GM12878 (cell line): ENCODE results near the gene BAG3. TPM values are rescaled to one million over a fixed set of nuclear protein-coding genes. Genes with fewer than 3 reads are reported as not detected.

Experiments used
- ATAC-seq: fragments of 200-7000 bp; cut with Tn5 transposase; 3 replicates; pipeline ENCODE4 v1.9.1; 2020; ENCODE audit warnings: mild to moderate bottlenecking, moderate library complexity
- BruUV-seq: library from RNA; stranded (reverse); fragments of 400-500 nt; replicated peaks from 2 replicates; lab custom pipeline; 2021; lab: Mats Ljungman, UMichigan
- CTCF ChIA-PET: fragments of 300-600 bp; sonication (Branson Sonifier 250); formaldehyde crosslinking; extraction: SDS; loops from one replicate; lab custom pipeline; 2021; ENCODE audit warnings: inconsistent platforms; lab: Yijun Ruan, JAX
- POLR2A ChIA-PET: fragments of 350-600 bp; formaldehyde crosslinking; extraction: SDS; loops from one replicate; lab custom pipeline; 2021; ENCODE audit warnings: inconsistent platforms; lab: Charles Lee
- RAD21 ChIA-PET: fragments of 300-600 bp; sonication (Branson Sonifier 250); formaldehyde crosslinking; loops from one replicate; lab custom pipeline; 2023; ENCODE audit warnings: antibody characterized with exemption; ENCODE audit not compliant: unreplicated experiment; lab: Charles Lee
- SMC1A ChIA-PET: fragments of 300-600 bp; sonication (Branson Sonifier 250); formaldehyde crosslinking; loops from one replicate; lab custom pipeline; 2023; ENCODE audit not compliant: unreplicated experiment, uncharacterized antibody; lab: Charles Lee
- DNase-seq: peaks from one replicate; pipeline ENCODE4 v3.0.0-alpha.2; 2011; ENCODE audit warnings: low read depth, low spot score
- FAIRE-seq: peaks from 3 replicates; lab custom pipeline; 2011; peaks lifted over from hg19 to GRCh38; lab: Jason Lieb, UNC
- H2AFZ ChIP-seq: 2 replicates; pipeline ENCODE4 v1.6.0; 2011; ENCODE audit warnings: low read depth, low read length, control low read depth; ENCODE audit not compliant: control insufficient read depth
- H3K27ac ChIP-seq: 2 replicates; pipeline ENCODE4 v1.5.1; 2011; ENCODE audit warnings: control low read depth; ENCODE audit not compliant: control insufficient read depth, insufficient read depth
- H3K27me3 ChIP-seq, 2 experiments: replicated peaks in 1 of 2; 2 replicates each; pipeline versions ENCODE4 v1.6.0 to v1.6.1; 2011; ENCODE audit warnings: low read length in 1 of 2; ENCODE audit not compliant: control insufficient read depth in 2 of 2, insufficient read depth in 2 of 2
- H3K36me3 ChIP-seq, 2 experiments: 2 replicates each; pipeline ENCODE4 v1.5.1; 2011; ENCODE audit warnings: low read length in 1 of 2; ENCODE audit not compliant: control insufficient read depth in 2 of 2, insufficient read depth in 2 of 2
- H3K4me1 ChIP-seq: 2 replicates; pipeline ENCODE4 v1.6.1; 2011; ENCODE audit warnings: mild to moderate bottlenecking, low read length, moderate library complexity, mixed read lengths; ENCODE audit not compliant: control insufficient read depth, insufficient read depth
- H3K4me2 ChIP-seq: 2 replicates; pipeline ENCODE4 v1.6.0; 2011; ENCODE audit warnings: control low read depth; ENCODE audit not compliant: control insufficient read depth, insufficient read depth
- H3K4me3 ChIP-seq: fragments of 200-600 bp; sonication (generic); 2 replicates; pipeline ENCODE4 v1.5.1; 2016
- H3K79me2 ChIP-seq: 2 replicates; pipeline ENCODE4 v1.6.0; 2011; ENCODE audit warnings: low read length; ENCODE audit not compliant: control insufficient read depth, insufficient read depth
- H3K9ac ChIP-seq: 2 replicates; pipeline ENCODE4 v1.8.0; 2011; ENCODE audit warnings: low read length, control low read depth, mixed read lengths; ENCODE audit not compliant: control insufficient read depth, insufficient read depth
- H3K9me3 ChIP-seq: replicated peaks from 3 replicates; pipeline ENCODE4 v1.5.1; 2011; ENCODE audit warnings: mild to moderate bottlenecking, low read length; ENCODE audit not compliant: control insufficient read depth, insufficient read depth
- H4K20me1 ChIP-seq: 2 replicates; pipeline ENCODE4 v1.6.0; 2011; ENCODE audit not compliant: control insufficient read depth, insufficient read depth
- BRCA1 ChIP-seq: IDR thresholded peaks from 2 replicates; pipeline ENCODE4 v1.6.1; 2011; ENCODE audit warnings: low read depth, low read length, improper control_type of control experiment
- CHD4 ChIP-seq: fragments of 200-600 bp; sonication (generic); IDR thresholded peaks from 2 replicates; pipeline ENCODE4 v1.6.1; 2016; ENCODE audit warnings: mild to moderate bottlenecking
- CREB1 ChIP-seq: IDR thresholded peaks from 2 replicates; pipeline ENCODE4 v1.6.1; 2012; ENCODE audit warnings: low read depth, mild to moderate bottlenecking, inconsistent platforms
- IRF4 ChIP-seq: IDR thresholded peaks from 2 replicates; pipeline ENCODE4 v1.6.1; 2011; ENCODE audit warnings: low read depth, low read length
- JUNB ChIP-seq: IDR thresholded peaks from 2 replicates; pipeline ENCODE4 v1.6.1; 2016; ENCODE audit warnings: antibody characterized with exemption, mild to moderate bottlenecking
- MEF2B ChIP-seq: fragments of 450-650 bp; IDR thresholded peaks from 2 replicates; pipeline ENCODE4 v1.6.1; 2018; ENCODE audit warnings: mild to moderate bottlenecking, moderate library complexity; ENCODE audit not compliant: partially characterized antibody, poor library complexity, severe bottlenecking
- NBN ChIP-seq: fragments of 450-650 bp; IDR thresholded peaks from 2 replicates; pipeline ENCODE4 v1.6.1; 2016
- NFXL1 ChIP-seq: fragments of 450-650 bp; IDR thresholded peaks from 2 replicates; pipeline ENCODE4 v1.6.1; 2017; ENCODE audit warnings: antibody characterized with exemption, mild to moderate bottlenecking, borderline replicate concordance
- NFYB ChIP-seq: IDR thresholded peaks from 2 replicates; pipeline ENCODE4 v1.6.1; 2011; ENCODE audit warnings: low read depth, mild to moderate bottlenecking, low read length, improper control_type of control experiment, moderate library complexity; ENCODE audit not compliant: insufficient read depth
- RUNX3 ChIP-seq: IDR thresholded peaks from 2 replicates; pipeline ENCODE4 v1.6.1; 2012; ENCODE audit warnings: low read length, inconsistent platforms
- SIX5 ChIP-seq: IDR thresholded peaks from 2 replicates; pipeline ENCODE4 v1.6.1; 2011; ENCODE audit warnings: mild to moderate bottlenecking, low read depth, low read length, moderate library complexity; ENCODE audit not compliant: severe bottlenecking
- STAT1 ChIP-seq: fragments of 450-650 bp; conservative IDR thresholded peaks from 2 replicates; pipeline ENCODE4 v1.6.1; 2014; ENCODE audit warnings: antibody characterized with exemption, mild to moderate bottlenecking
- STAT3 ChIP-seq: IDR thresholded peaks from 2 replicates; pipeline ENCODE4 v1.6.1; 2011; ENCODE audit warnings: low read depth, low read length, improper control_type of control experiment
- TCF12 ChIP-seq: IDR thresholded peaks from 2 replicates; pipeline ENCODE4 v1.6.1; 2011; ENCODE audit warnings: low read depth, mild to moderate bottlenecking, low read length
- WRNIP1 ChIP-seq: IDR thresholded peaks from 2 replicates; pipeline ENCODE4 v1.6.1; 2011; ENCODE audit warnings: low read depth, low read length, improper control_type of control experiment, borderline replicate concordance
- ZSCAN29 ChIP-seq: fragments of 450-650 bp; IDR thresholded peaks from 2 replicates; pipeline ENCODE4 v1.6.1; 2017; ENCODE audit warnings: mild to moderate bottlenecking, moderate library complexity
- WGBS: methylation state at CpG from one replicate; pipeline ENCODE4 v1.1.6; 2016; ENCODE audit warnings: low lambda C conversion rate; ENCODE audit not compliant: insufficient replicate concordance, insufficient coverage; ENCODE audit errors: missing lambda C conversion rate; 5-methylcytosine and 5-hydroxymethylcytosine counted together
- in situ Hi-C: fragments of 300-500 bp; cut with MboI; formaldehyde crosslinking; loops from 9 replicates; pipeline ENCODE4 v1.14.3; 2018; ENCODE audit warnings: mixed read lengths
- intact Hi-C: fragments of 100-400 bp; cut with micrococcal nuclease; formaldehyde crosslinking; loops from one replicate; pipeline ENCODE4 v1.14.2; 2022; ENCODE audit not compliant: unreplicated experiment
- polyA plus RNA-seq, 11 experiments: library from polyadenylated mRNA; depleted of rRNA in 4 of 11; unstranded in 6 of 11; stranded (reverse) in 5 of 11; fragments of >200 nt; fragmentation: Nextera tagmentation in 4 of 11; fragmentation: Illumina TruSeq in 1 of 11; extraction: Ambion mirVana in 4 of 11; extraction: Trizol in 1 of 11; gene quantifications; 1 replicate in 1 of 11; 2 replicates in 10 of 11; pipeline versions ENCODE4 v1.2.1 to v1.2.3, GENCODE V29; 2011 to 2016; ENCODE audit warnings: inconsistent platforms in 2 of 11, missing spikeins in 2 of 11, low read depth in 1 of 11
- total RNA-seq, 4 experiments: library from RNA; depleted of rRNA in 3 of 4; stranded (reverse); fragments of >200 nt in 3 of 4; fragmentation: Illumina TruSeq in 1 of 4; extraction: Trizol in 1 of 4; gene quantifications; 2 replicates each; pipeline versions ENCODE4 v1.2.1 to v1.2.3, GENCODE V29; 2013 to 2021
- TF ChIP-seq, protein P1 (sequence below): IDR thresholded peaks from 2 replicates; pipeline ENCODE4 v1.6.1; 2011; ENCODE audit warnings: borderline replicate concordance, low read depth, mild to moderate bottlenecking, moderate library complexity, low read length; ENCODE audit not compliant: insufficient read depth, poor library complexity, severe bottlenecking
- TF ChIP-seq, protein P2 (sequence below): fragments of 150-350 bp; IDR thresholded peaks from 2 replicates; pipeline ENCODE4 v1.6.1; 2014; ENCODE audit warnings: mild to moderate bottlenecking, low read depth, low read length
- TF ChIP-seq, protein P3 (sequence below): fragments of 450-650 bp; IDR thresholded peaks from 2 replicates; pipeline ENCODE4 v1.6.1; 2018; ENCODE audit warnings: borderline replicate concordance, mild to moderate bottlenecking; ENCODE audit not compliant: partially characterized antibody

The BAG3 gene
- total and polyA plus RNA-seq, 10 of the 15 experiments (the other 5 are each of a cell fraction or from before 2014, with no cell fraction given), result 0.71 to 14.1 (median 4.3) TPM

DNA sequence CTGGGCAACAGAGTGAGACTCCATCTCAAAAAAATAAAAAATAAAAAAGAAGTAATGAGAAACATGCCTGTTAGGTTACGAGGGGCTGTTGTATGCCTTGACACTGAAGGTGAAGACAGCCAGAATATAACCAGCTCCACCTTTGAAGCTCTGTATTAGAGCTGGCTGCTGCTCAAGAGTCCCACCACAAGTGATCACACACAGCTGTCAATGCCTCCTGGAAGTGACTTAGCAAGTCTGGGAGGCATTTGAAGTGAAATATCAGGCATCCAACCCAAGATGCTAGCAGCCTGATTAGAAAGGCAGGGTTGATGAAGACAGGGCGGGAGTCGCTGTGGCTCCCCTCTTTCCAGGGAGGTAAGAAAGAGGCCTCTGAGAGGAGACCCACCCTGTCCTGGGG, 40.5 kb downstream of the BAG3 start:
- H3K4me2 ChIP-seq, result no peak overlapping the region
- intact Hi-C loops, result loop anchor here (2.0 kb wide), 1 partner anchor 35 kb away; the partner anchor contains the start of gene INPP5F
- ChIA-PET SMC1A (interaction anchor here (0.7 to 2.0 kb wide), 10 partner anchors 10 to 168 kb away, joined by 3 to 12 read pairs (median 4); no protein-coding TSS in a partner anchor), RAD21 (interaction anchor here (0.9 to 1.4 kb wide), 4 partner anchors 34 to 166 kb away, joined by 3 to 4 read pairs (median 3); partner anchors contain the start of gene INPP5F), POLR2A (interaction anchor here (0.5 to 2.7 kb wide), 10 partner anchors 9 to 175 kb away, joined by 3 to 17 read pairs (median 4); partner anchors contain the start of gene INPP5F), CTCF (interaction anchor here (0.6 to 3.0 kb wide), 7 partner anchors 11 to 169 kb away, joined by 3 to 13 read pairs (median 4); no protein-coding TSS in a partner anchor)
- no peak for TF ChIP-seq TCF12
- TF ChIP-seq WRNIP1, result no peak
- no peak for TF ChIP-seq NFYB
- TF ChIP-seq STAT3, result no peak
- TF ChIP-seq, protein P1, sequence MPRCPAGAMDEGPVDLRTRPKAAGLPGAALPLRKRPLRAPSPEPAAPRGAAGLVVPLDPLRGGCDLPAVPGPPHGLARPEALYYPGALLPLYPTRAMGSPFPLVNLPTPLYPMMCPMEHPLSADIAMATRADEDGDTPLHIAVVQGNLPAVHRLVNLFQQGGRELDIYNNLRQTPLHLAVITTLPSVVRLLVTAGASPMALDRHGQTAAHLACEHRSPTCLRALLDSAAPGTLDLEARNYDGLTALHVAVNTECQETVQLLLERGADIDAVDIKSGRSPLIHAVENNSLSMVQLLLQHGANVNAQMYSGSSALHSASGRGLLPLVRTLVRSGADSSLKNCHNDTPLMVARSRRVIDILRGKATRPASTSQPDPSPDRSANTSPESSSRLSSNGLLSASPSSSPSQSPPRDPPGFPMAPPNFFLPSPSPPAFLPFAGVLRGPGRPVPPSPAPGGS, result no peak
- TF ChIP-seq STAT1, result no peak
- no peak for TF ChIP-seq NFXL1
- no peak for TF ChIP-seq BRCA1
- TF ChIP-seq ZSCAN29, result no peak
- TF ChIP-seq, protein P2, sequence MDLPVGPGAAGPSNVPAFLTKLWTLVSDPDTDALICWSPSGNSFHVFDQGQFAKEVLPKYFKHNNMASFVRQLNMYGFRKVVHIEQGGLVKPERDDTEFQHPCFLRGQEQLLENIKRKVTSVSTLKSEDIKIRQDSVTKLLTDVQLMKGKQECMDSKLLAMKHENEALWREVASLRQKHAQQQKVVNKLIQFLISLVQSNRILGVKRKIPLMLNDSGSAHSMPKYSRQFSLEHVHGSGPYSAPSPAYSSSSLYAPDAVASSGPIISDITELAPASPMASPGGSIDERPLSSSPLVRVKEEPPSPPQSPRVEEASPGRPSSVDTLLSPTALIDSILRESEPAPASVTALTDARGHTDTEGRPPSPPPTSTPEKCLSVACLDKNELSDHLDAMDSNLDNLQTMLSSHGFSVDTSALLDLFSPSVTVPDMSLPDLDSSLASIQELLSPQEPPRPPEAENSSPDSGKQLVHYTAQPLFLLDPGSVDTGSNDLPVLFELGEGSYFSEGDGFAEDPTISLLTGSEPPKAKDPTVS, result no peak
- no peak for TF ChIP-seq CHD4
- TF ChIP-seq JUNB, result no peak
- no peak for TF ChIP-seq RUNX3
- no peak for TF ChIP-seq CREB1
- TF ChIP-seq NBN, result no peak
- TF ChIP-seq IRF4, result no peak
- TF ChIP-seq MEF2B, result no peak
- TF ChIP-seq SIX5, result no peak
- TF ChIP-seq, protein P3, sequence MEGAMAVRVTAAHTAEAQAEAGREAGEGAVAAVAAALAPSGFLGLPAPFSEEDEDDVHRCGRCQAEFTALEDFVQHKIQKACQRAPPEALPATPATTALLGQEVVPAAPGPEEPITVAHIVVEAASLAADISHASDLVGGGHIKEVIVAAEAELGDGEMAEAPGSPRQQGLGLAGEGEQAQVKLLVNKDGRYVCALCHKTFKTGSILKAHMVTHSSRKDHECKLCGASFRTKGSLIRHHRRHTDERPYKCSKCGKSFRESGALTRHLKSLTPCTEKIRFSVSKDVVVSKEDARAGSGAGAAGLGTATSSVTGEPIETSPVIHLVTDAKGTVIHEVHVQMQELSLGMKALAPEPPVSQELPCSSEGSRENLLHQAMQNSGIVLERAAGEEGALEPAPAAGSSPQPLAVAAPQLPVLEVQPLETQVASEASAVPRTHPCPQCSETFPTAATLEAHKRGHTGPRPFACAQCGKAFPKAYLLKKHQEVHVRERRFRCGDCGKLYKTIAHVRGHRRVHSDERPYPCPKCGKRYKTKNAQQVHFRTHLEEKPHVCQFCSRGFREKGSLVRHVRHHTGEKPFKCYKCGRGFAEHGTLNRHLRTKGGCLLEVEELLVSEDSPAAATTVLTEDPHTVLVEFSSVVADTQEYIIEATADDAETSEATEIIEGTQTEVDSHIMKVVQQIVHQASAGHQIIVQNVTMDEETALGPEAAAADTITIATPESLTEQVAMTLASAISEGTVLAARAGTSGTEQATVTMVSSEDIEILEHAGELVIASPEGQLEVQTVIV, result no peak
- FAIRE-seq, result no peak
- no peak overlapping the region for H3K9ac ChIP-seq
- no peaks in the 10 kb centered on the region for H4K20me1 ChIP-seq
- WGBS, result 89% methylated on average over 3 of the region's 3 CpGs
- DNase-seq, result no peak
- H3K27me3 ChIP-seq, result no peaks in the 10 kb centered on the region
- H3K4me3 ChIP-seq, result no peak overlapping the region
- H3K79me2 ChIP-seq, result no peaks in the 10 kb centered on the region
- H3K27ac ChIP-seq, result no peak overlapping the region
- peaks cover 9% of the 10 kb centered on the region for H3K4me1 ChIP-seq
- in situ Hi-C loops, result loop anchor here (5.0 kb wide), 1 partner anchor 166 kb away; no protein-coding TSS in a partner anchor
- peaks cover 5% of the 10 kb centered on the region; the same call in 2 of the 3 replicates for H3K9me3 ChIP-seq
- BruUV-seq, result no TSS peak
- ATAC-seq, result no peak
- no peak overlapping the region for H2AFZ ChIP-seq
- H3K36me3 ChIP-seq, result no peaks in the 10 kb centered on the region
